22Rv1 (cell line): ENCODE data around the gene WWP2.

ENCODE experiments used
- ZFX ChIP-seq: fragments of 450-650 bp; IDR thresholded peaks from 2 replicates; pipeline ENCODE4 v1.6.1; 2017; ENCODE audit warnings: antibody characterized with exemption, borderline replicate concordance
- TF ChIP-seq, protein P1 (sequence below): fragments of 450-650 bp; IDR thresholded peaks from 2 replicates; pipeline ENCODE4 v1.5.1; 2017; ENCODE audit warnings: mild to moderate bottlenecking

GRCh38 chr16:69814561-69814960 lies 52.4 kb downstream of the WWP2 start:
- TF ChIP-seq, protein P1, sequence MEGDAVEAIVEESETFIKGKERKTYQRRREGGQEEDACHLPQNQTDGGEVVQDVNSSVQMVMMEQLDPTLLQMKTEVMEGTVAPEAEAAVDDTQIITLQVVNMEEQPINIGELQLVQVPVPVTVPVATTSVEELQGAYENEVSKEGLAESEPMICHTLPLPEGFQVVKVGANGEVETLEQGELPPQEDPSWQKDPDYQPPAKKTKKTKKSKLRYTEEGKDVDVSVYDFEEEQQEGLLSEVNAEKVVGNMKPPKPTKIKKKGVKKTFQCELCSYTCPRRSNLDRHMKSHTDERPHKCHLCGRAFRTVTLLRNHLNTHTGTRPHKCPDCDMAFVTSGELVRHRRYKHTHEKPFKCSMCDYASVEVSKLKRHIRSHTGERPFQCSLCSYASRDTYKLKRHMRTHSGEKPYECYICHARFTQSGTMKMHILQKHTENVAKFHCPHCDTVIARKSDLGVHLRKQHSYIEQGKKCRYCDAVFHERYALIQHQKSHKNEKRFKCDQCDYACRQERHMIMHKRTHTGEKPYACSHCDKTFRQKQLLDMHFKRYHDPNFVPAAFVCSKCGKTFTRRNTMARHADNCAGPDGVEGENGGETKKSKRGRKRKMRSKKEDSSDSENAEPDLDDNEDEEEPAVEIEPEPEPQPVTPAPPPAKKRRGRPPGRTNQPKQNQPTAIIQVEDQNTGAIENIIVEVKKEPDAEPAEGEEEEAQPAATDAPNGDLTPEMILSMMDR, result no peak
- TF ChIP-seq ZFX, result no peak
